Stimulated activated CD8-positive, alpha-beta memory T cell treated with anti-CD3 and anti-CD28 coated beads, Interleukin-7, amount 100 ng/mL, for 4 hours (primary cell): ENCODE results near the gene CASZ1.

Source experiments
- DNase-seq, 2 donors: peaks; one replicate each; pipeline ENCODE4 v3.0.0-alpha.2; 2020; ENCODE audit warnings: low read depth in 2 of 2

CASZ1 gene

GRCh38 chr1:10775763-10776162 lies 20.7 kb downstream of the CASZ1 start:
- DNase-seq: no peak

DNA sequence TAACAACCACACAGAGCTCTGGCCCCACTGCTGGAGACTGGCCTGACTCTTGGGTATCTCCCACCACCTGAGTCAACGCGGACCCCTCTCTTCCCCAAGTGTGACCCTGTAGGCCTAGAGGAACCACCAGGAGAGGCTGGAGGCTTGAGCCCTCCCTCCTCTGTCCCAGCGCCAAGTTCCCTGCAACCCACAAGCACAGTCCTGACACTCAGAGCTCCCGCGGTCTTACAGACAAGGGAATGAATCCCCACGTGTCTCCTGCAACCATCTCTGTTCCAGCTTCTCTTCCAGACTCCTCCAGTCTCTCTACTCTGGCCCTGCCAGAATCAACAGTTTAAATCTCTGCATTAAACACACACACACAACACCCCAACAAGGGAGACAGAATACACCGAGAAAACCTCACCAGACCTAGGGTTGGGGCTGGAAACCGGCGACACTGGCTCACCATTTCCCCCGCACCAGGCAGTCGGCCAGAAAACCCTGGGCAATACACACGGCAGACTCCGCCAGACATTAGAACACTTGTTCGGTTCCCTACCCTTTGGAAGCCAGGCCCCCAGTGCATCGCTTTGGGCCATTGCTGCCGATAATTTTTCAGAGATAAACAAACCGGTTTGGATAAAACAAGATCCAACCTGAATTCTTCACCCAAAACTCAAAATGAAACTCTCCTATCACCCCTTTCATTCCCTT lies 21.7 kb downstream of the CASZ1 start:
- no peak for DNase-seq

DNA sequence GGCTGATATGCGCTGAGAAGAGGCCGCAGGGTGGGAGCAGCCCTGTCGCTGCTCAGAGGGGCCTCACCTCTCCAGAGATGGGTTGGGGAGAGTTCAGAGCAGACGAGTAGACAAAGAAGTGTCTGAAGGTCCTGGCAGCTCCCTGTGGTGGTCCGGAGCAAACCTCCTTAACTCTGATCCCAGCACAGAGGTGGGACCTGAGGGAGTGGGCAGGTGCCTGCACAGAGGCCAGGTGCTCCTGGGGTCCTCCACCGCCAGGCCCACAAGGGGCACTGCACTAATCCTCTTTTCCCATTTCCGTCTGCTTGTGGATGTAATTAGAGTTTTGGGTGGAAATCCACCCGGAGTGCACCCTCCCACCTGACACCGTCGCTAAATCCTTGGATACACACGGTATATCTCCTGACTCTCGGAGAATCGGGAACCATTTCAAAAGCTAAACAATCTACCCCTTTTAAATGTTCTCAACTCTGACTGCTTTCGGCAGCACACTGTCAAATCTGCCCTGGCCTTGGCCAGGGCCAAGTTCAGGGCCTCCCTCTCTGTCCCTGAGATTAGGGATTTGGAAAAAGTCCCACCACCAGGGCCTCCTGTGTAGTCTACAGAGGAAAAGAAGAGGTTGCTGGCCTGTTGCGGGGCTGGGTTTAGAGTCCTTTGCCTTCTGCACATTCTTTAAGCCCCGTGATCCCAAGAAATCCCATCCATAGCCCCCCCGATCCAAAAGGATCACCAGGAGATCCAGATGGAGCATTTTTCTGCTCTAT lies 22.4 kb downstream of the CASZ1 start:
- no peak for DNase-seq

- no peak for DNase-seq
Measured at GRCh38 chr1:10773376-10773775, 23.1 kb downstream of the CASZ1 start.

GRCh38 chr1:10772711-10773110 lies 23.7 kb downstream of the CASZ1 start:
- DNase-seq: no peak

- no peak for DNase-seq
Measured at GRCh38 chr1:10771789-10772188, 24.7 kb downstream of the CASZ1 start.

DNA sequence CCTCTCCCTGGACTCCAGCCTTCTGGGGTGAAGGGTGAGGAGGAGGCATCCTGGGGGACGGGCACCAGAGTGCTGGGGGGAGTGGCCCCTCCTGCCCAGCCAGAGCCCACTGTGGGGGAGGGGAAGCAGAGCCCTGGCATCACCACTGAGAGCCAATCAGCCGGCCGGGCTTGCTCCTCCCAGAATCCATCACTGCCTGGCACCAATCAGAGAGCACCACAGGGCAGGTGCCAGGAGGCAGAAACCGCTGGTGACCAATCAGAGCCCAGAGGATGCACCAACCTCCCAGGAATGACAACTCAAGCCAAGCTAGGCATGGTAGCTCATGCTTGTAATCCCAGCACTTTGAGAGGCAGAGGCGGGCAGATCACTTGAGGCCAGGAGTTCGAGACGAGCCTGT lies 27.9 kb downstream of the CASZ1 start:
- DNase-seq: no peak

DNA sequence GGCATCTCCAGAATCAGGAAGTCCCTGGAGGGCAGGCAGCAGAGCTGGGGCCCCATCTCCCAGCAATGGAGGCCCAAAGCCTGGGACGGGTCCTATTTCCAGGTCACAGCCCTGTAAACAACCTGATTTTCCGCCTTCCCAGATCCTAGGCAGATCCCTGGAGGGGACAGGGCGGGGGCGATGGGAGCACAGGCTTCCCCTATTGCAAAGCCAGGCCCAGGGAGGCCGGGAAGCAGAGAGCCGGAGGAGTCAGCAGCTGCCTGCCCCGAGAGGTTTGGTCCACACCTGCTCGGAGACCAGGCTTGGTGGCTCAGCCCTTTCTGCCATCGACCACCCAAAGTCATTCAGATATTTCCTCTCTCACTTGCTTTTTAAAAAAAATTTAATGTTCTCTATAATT lies 29.2 kb downstream of the CASZ1 start:
- no peak for DNase-seq

- no peak for DNase-seq
Measured at GRCh38 chr1:10765734-10766478, 30.5 kb downstream of the CASZ1 start.

- DNase-seq: no peak
Measured at GRCh38 chr1:10765304-10765703, 31.1 kb downstream of the CASZ1 start.

GRCh38 chr1:10764296-10764798 lies 32.1 kb downstream of the CASZ1 start:
- no peak for DNase-seq

DNA sequence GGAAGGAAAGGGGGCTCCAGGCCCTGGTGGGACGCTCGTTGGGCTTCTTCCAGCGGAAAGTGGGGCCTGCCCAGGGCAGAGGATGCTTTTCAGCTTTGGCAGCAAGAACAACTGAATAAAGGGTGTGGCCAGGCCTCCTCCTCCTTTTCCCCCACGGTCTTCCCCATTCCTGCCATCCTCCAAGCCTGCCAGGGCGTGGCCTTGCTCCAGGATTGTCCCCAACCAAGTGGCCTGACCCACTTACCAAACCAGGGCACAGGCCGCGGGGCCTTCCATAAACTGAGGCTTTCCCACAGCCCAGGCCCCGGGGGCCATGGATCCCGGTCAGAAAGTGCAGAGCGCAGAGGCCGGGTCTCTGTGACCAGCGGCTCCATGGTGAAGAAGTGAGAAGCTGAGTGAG lies 33.6 kb downstream of the CASZ1 start:
- DNase-seq: no peak

DNA sequence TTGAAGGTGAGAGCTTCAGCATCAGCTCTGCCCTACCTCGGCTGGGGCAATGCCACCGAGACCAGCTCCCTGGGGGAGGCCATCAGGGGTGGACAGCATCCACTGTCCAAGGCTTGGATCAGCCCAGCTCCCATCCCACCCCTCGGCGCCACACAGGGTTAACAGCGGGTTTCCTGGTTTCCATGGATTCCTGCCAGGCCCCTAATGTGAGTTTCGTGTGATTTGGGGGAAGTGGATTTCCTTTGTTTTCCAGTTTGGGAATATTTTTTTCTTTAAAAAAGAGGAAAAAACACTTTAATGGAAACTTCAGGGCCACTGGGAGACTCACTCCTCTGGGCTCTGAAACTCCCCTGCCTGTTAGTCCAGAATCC lies 34.3 kb downstream of the CASZ1 start:
- DNase-seq: no peak

GRCh38 chr1:10761503-10762152 lies 34.8 kb downstream of the CASZ1 start:
- no peak for DNase-seq

GRCh38 chr1:10760566-10761502 lies 35.6 kb downstream of the CASZ1 start:
- no peak for DNase-seq

- DNase-seq: no peak
Measured at GRCh38 chr1:10759413-10760200, 36.8 kb downstream of the CASZ1 start.

GRCh38 chr1:10756842-10757241 lies 39.6 kb downstream of the CASZ1 start:
- no peak for DNase-seq

GRCh38 chr1:10755970-10756521 lies 40.4 kb downstream of the CASZ1 start:
- DNase-seq: peak; percentile 30 to 37

DNA sequence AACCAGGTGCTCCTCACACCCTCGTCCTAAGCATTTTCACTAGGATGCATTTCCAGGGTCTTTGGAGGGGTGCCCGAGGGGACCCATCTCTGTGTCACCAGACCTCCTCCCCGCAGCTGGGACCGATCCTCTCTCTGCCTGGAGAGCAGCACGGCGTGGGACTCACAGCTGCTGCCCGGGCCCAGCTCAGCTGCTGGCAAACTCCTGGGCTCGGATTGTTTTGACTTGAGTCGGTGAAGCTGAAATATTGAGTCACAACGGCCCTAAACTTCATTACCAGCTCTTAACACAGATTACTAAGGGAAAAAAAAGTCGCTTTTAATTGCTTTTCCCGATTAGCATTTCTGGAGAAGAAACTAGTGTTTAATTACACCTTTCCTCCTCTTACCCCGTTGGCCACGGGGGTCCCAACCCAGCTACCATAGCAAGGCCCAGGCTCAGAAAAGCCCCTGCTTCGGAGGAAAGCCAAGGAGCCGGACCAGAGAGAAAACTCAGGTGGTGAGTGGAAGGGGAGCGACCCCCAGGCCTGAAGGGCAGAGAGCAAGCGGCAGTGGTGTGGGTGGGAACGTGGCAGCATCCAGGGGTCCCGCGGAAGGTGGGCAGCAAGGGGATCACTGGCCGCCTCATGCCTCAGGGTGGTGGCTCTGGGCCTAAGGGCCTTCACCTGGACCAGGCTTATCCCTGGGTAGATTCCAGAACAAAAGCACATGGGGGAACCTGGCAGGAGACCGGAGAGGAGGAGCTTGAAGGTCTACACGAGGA lies 41.7 kb downstream of the CASZ1 start:
- DNase-seq: no peak
